Epithelial cell of prostate (primary cell): ENCODE results near the gene PEAR1.
A peak's percentile ranks its signal among the peaks of the same experiment; 100 is the strongest.
"Not testable (repeated sequence)": the region's sequence is repeated elsewhere in the genome, so short reads cannot be mapped to it uniquely, and the experiment has no call there.

ENCODE experiments used
- DNase-seq: peaks from one replicate; pipeline ENCODE4 v3.0.0-alpha.2; 2011; ENCODE audit warnings: low read depth, low spot score
- H3K27ac ChIP-seq: fragments of 450-650 bp; 2 replicates; pipeline ENCODE4 v1.5.1; 2017; ENCODE audit warnings: mild to moderate bottlenecking

PEAR1 gene

GRCh38 chr1:156912861-156913808, 19.6 kb downstream of the PEAR1 start:
- no peak overlapping the region for H3K27ac ChIP-seq
- no peak for DNase-seq

GRCh38 chr1:156913809-156914387, 20.4 kb downstream of the PEAR1 start:
- DNase-seq, result no peak
- no peak overlapping the region for H3K27ac ChIP-seq

GRCh38 chr1:156914440-156914856, 20.9 kb downstream of the PEAR1 start:
- no peak overlapping the region for H3K27ac ChIP-seq
- DNase-seq, result no peak

- no peak within 1 kb of the TSS for H3K27ac ChIP-seq
- DNase-seq, result no peak
These were observed 26.9 kb downstream of the PEAR1 start, which contains the start of gene LRRC71 for GRCh38 chr1:156920233-156921052. TSS of gene LRRC71 (plus strand) at chr1:156920632. CDS start at chr1:156920804, 172 bp downstream.

DNA sequence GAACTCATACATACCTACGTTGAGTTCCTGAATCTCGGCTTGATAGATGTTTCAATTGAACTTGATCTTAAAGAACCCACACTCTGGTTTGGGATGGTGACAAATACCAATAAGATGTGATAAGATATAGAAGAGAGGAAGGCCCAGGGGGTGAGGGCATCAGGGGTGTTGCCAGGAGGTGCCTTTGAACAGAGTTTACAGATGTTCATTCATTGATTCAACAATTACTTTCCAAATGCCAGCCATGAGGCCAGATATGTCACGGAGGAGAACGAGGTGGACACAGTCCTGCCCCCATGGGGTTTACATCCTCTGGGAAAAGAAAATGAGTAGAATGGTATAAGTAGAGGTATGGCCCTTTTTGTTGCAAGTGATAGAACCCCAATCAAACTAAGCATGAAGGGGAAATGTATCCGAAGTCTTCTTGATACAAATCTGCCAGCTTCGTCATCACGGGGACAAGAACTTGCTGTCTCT, 27.6 kb downstream of the PEAR1 start:
- H3K27ac ChIP-seq, result no peak overlapping the region
- no peak for DNase-seq

DNA sequence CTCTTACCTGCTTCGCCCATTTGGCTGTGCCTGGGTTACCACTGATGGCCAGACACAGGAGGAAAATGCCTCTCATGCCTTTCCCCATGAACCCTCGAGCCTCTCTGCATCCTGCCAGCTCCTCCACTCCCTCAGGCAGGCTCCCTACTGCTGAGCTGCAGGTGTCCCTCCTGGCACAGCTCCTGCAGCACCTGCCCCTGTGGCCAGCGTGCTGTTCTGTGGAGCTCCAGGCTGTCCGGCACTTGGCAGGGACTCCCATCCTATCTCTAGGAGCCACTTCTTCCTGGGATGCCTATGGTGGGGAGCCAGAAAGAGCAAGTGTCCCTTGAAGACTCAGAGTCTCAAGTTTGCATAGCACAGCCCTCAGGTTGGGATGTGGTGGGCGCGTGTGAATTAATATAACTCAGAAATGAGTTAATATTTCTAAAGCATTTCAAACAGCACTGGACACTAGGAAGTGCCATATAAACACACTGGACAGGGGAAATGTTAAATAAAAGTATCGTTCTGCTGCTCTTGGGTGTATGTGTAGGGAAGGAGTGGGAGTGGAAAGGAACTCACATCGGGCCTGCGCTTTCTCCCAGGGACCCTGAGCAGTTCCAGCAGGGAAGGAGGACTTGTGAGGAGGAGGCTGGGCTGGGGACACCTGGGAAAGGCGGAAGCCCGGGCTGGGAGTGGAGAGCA, 29.6 kb downstream of the PEAR1 start:
- no peak overlapping the region for H3K27ac ChIP-seq
- DNase-seq, result no peak

DNA sequence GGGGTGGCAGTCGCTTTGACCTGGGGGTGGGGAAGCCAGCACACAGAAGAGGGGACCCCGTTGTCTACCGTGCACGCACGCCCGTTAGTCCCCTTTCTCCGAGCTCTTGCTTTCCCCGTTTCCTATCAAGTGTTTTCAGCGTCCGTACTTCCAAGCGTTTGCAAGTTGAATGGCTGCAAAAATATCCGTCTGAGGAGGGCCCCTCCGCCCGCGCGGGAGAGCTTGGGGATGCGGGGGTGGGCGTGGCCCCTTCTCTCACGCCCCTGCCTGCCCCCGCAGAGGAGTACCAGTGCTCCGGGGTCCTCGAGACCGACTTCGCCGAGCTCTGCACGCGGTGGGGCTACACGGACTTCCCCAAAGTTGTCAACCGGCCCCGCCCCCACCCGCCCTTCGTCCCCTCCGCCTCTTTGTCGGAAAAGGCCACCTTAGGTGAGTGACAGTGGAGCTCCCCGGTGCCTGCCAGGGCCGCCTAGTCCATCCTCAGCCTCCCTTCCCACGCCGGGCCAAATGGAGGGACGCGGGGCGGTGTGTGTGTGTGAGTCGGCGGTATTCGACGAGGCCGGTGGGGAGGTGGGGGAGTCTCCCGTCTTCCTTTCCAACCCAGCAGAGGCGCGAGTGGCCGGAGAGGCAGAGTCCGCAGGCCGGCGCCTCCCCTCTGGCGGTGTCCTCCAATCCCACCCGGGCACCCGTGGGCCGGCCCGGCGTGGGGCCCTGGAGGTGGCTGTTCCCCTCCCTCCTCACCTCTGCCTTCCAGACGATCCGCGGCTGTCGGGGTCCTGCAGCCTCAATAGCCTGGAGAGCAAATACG, 30.4 kb downstream of the PEAR1 start:
- no peak overlapping the region for H3K27ac ChIP-seq
- no peak for DNase-seq

- no peak overlapping the region for H3K27ac ChIP-seq
- no peak for DNase-seq
These were observed 31.1 kb downstream of the PEAR1 start for GRCh38 chr1:156924478-156925153.

DNA sequence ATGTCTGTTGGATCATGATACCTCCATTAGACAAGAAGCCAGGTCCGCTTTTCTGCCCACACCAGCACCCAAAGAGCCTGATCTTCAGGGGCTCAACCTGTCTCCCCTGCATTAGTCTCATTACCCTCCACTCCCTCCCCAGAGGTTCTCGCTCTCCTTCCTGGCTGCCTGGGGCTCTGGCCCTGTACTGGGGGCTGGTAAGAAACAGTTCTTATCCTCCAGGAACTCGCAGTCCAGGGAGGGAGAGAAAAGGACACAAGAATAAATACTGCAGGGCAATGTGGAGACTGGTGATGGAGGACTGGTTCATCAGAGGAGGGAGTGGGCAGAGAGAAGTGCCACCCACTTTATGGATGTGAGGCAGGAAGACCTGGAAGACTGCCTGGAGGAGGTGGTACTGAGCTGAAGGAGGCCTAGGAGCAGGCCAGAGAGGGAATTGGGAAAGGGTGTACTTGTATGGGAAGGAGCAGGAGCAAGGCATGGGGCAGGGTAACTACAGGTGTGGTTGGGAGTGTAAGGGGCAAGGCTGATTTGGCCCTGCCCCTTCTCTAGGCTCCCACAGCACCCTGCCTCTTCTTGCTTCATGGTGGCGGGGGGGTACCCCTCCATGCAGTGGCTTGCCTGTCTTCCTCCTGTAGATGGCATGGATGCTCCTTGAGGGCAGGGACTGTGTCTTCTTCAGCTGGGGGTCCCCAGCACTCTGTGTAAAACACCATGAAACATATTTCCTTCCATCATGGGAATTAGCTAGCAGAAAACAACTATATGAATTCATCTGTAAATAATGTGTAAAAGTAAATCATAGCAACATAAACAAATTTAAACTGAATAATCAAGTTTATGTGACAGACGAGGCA, 31.9 kb downstream of the PEAR1 start:
- DNase-seq, result no peak
- no peak overlapping the region for H3K27ac ChIP-seq

DNA sequence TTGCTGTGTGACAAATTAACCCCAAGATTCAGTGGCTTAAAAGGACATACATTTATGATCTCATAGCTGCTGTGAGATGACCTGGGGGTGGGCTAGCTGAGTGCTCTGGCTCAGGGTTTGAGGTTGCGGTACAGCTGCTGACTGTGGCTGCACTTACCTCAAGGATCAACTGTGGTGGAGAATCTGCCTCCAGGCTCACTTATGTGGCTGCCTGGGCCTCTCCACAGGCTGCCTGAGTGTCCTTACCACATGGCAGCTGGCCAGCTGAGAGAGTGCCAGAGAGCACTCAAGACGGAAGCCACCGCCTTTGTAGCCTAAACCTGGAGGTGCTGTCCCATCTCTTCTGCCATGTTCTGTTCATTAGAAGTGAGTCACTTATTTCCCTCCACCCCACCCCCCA, 32.7 kb downstream of the PEAR1 start:
- no peak overlapping the region for H3K27ac ChIP-seq
- peak; percentile 36 for DNase-seq

GRCh38 chr1:156926695-156927094, 33.2 kb downstream of the PEAR1 start:
- not testable (repeated sequence) for H3K27ac ChIP-seq, DNase-seq

GRCh38 chr1:156927215-156928042, 33.9 kb downstream of the PEAR1 start:
- no peak overlapping the region for H3K27ac ChIP-seq
- peak; percentile 12 for DNase-seq

- no peak overlapping the region for H3K27ac ChIP-seq
- no peak for DNase-seq
These were observed 34.6 kb downstream of the PEAR1 start for GRCh38 chr1:156928043-156928602.

GRCh38 chr1:156929596-156930238, 36.2 kb downstream of the PEAR1 start:
- no peak for DNase-seq
- H3K27ac ChIP-seq, result no peak overlapping the region

DNA sequence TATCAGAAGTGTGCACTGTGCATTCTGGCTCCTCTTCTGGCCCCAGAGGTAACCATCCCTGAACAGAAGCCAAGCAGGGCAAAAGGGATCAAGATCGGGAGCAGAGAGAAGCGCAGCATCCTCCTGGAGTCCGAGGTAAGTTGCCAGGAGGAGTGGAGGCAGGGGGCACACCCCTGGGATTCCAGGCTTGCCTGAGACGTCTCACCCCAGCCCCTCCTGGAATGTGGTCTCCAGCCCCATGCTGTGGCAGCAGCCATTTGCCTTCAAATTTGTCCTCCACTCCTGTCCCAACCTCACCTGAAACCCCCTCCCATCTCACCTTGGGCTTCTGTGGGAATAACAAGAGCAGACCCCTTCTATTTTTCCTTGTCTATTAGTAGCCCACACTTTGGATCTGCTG, 37.0 kb downstream of the PEAR1 start:
- DNase-seq, result no peak
- H3K27ac ChIP-seq, result no peak overlapping the region
